Measurements from ENCODE around the gene ROR1. TPM values are rescaled to one million over a fixed set of nuclear protein-coding genes. Genes with fewer than 3 reads are reported as not detected.

ROR1 gene
- total and polyA plus RNA-seq, 2 donors (not counting 3 experiments of a cell fraction or from before 2014, with no cell fraction given): 2.6 to 3.5 TPM

DNA sequence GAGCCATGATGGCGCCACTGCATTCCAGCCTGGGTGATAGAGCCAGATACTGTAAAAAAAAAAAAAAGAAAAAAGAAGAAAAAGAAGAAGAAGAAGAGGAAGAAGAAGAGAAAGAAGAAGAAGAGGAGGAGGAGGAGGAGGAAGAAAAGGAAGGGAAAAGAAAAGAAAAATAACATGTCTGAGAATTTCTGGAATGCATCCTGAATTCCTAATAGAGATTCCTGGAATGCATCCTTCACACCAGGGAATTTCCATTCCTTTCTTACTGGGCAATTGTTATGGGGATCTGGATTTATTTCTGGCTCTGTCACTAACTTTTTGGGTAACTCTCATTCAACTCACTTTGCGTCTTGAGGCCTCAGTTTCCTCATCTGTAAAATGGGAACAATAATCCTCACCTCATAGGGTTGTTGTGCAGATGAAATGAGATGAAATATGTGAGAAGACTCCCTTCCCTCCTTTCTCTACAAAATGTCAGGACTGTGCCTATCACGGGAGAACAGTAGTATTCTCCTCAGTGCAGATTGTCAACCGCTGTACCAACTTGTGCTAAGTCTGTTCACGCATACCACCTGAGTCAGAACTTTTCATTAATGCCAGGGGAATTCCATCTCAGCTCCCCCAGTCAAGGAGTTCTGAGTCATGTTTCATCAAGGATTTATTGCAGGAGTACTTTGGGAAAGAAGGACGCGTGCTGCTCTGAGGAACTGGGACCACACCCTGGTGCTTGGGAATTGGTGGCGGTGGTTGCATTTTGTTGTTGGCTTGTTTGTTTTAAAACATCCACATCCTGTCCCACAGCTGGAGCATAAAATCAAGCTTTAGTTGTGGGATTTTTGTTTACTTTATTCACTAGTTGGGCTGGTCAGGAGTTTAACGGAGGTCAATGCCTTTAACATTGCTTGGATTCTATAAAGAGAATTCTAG is 42.4 kb upstream of the ROR1 start:
- BruUV-seq (replicated peaks): no TSS peak
- FAIRE-seq (peak; percentile 88), DNase-seq (ENCODE audit: low read depth, low spot score) (peak; percentile 88)
- Histone ChIP-seq H3K4me3 (replicated peaks in 1 of 3; ENCODE audit: insufficient read depth in 1 of 3, low read depth in 1 of 3, low read length in 3 of 3) (no peak overlapping the region), H3K79me2 (ENCODE audit: control insufficient read depth, insufficient read depth, low read length) (no peaks in the 10 kb centered on the region), H3K27me3 (ENCODE audit: control insufficient read depth in 2 of 2, insufficient read depth in 2 of 2, low read length in 2 of 2) (no peaks in the 10 kb centered on the region), H3K27ac (ENCODE audit: insufficient read depth, low read depth, low read length) (peak overlapping the region; percentile 69), H3K9me1 (replicated peaks; ENCODE audit: control insufficient read depth, extremely low read depth, insufficient read depth, low read length) (no peaks in the 10 kb centered on the region), H3K4me1 (ENCODE audit: control insufficient read depth, extremely low read depth, insufficient read depth, low read length) (peaks cover 12% of the 10 kb centered on the region), H2AFZ (ENCODE audit: low read depth, low read length) (no peak overlapping the region), H4K20me1 (replicated peaks; ENCODE audit: control insufficient read depth, extremely low read depth, insufficient read depth, low read length) (no peaks in the 10 kb centered on the region), H3K9me3 (replicated peaks; ENCODE audit: control insufficient read depth, insufficient read depth, low read length) (no peaks in the 10 kb centered on the region), H3K36me3 (ENCODE audit: control insufficient read depth in 2 of 2, extremely low read depth in 1 of 2, insufficient read depth in 2 of 2, low read length in 2 of 2) (no peaks in the 10 kb centered on the region), H3K4me2 (ENCODE audit: insufficient read depth, low read length) (peak overlapping the region; percentile 24), H3K9ac (replicated peaks; ENCODE audit: extremely low read depth, insufficient read depth, low read length) (peak overlapping the region; percentile 25)
- intact Hi-C loops (cut with micrococcal nuclease) (loop anchor here (1.0 to 2.0 kb wide), 5 partner anchors 15 to 44 kb away; no protein-coding TSS in a partner anchor), dilution Hi-C loops (cut with MboI; ENCODE audit: extremely low pct_ligation_motif_present, low sequenced_read_pairs) (no loop called here)
- TF ChIP-seq, protein P1, sequence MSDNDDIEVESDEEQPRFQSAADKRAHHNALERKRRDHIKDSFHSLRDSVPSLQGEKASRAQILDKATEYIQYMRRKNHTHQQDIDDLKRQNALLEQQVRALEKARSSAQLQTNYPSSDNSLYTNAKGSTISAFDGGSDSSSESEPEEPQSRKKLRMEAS (IDR thresholded peaks at IDR 0.05; ENCODE audit: insufficient read depth, insufficient read length): no peak
- TF ChIP-seq FOS (IDR thresholded peaks at IDR 0.05; ENCODE audit: borderline replicate concordance, insufficient read depth, low read length) (peak; percentile 66), POLR2AphosphoS5 (IDR thresholded peaks at IDR 0.05; ENCODE audit: insufficient read depth, low read depth, low read length) (peak; percentile 43), JUN (IDR thresholded peaks at IDR 0.05; ENCODE audit: borderline replicate concordance, insufficient read depth, insufficient read length, low read depth) (peak; percentile 43)
- POLR2A ChIA-PET: interaction anchor here (1.2 to 1.3 kb wide), 2 partner anchors 15 kb away, joined by 3 read pairs; no protein-coding TSS in a partner anchor
- CTCF ChIA-PET: interaction anchor here (0.6 to 3.0 kb wide), 8 partner anchors 12 to 766 kb away, joined by 3 to 18 read pairs (median 4); no protein-coding TSS in a partner anchor

- Histone ChIP-seq H2AFZ (ENCODE audit: low read depth, low read length) (no peak overlapping the region), H3K4me2 (ENCODE audit: insufficient read depth, low read length) (no peak overlapping the region), H4K20me1 (replicated peaks; ENCODE audit: control insufficient read depth, extremely low read depth, insufficient read depth, low read length) (no peaks in the 10 kb centered on the region), H3K79me2 (ENCODE audit: control insufficient read depth, insufficient read depth, low read length) (no peaks in the 10 kb centered on the region), H3K9ac (replicated peaks; ENCODE audit: extremely low read depth, insufficient read depth, low read length) (no peak overlapping the region), H3K9me3 (replicated peaks; ENCODE audit: control insufficient read depth, insufficient read depth, low read length) (no peaks in the 10 kb centered on the region), H3K9me1 (replicated peaks; ENCODE audit: control insufficient read depth, extremely low read depth, insufficient read depth, low read length) (no peaks in the 10 kb centered on the region), H3K4me3 (replicated peaks in 1 of 3; ENCODE audit: insufficient read depth in 1 of 3, low read depth in 1 of 3, low read length in 3 of 3) (no peak overlapping the region), H3K4me1 (ENCODE audit: control insufficient read depth, extremely low read depth, insufficient read depth, low read length) (peaks cover 12% of the 10 kb centered on the region), H3K27me3 (ENCODE audit: control insufficient read depth in 2 of 2, insufficient read depth in 2 of 2, low read length in 2 of 2) (no peaks in the 10 kb centered on the region), H3K27ac (ENCODE audit: insufficient read depth, low read depth, low read length) (peak overlapping the region; percentile 69), H3K36me3 (ENCODE audit: control insufficient read depth in 2 of 2, extremely low read depth in 1 of 2, insufficient read depth in 2 of 2, low read length in 2 of 2) (no peaks in the 10 kb centered on the region)
- DNase-seq (ENCODE audit: low read depth, low spot score): peak; percentile 42
- no peak for FAIRE-seq
- ChIA-PET CTCF (interaction anchor here (1.1 to 3.0 kb wide), 3 partner anchors 13 to 405 kb away, joined by 3 to 18 read pairs (median 5); no protein-coding TSS in a partner anchor), POLR2A (no interaction called here)
- TF ChIP-seq EZH2 (IDR thresholded peaks at IDR 0.05; ENCODE audit: borderline replicate concordance, low read depth, low read length, severe bottlenecking): no peak
- no peak for TF ChIP-seq POLR2A (IDR thresholded peaks at IDR 0.05; ENCODE audit: low read depth, low read length)
- no peak for TF ChIP-seq GATA2 (IDR thresholded peaks at IDR 0.05; ENCODE audit: insufficient read depth, insufficient read length, low read depth, low read length)
- no peak for TF ChIP-seq POLR2AphosphoS5 (IDR thresholded peaks at IDR 0.05; ENCODE audit: insufficient read depth, low read depth, low read length)
- TF ChIP-seq, protein P2, sequence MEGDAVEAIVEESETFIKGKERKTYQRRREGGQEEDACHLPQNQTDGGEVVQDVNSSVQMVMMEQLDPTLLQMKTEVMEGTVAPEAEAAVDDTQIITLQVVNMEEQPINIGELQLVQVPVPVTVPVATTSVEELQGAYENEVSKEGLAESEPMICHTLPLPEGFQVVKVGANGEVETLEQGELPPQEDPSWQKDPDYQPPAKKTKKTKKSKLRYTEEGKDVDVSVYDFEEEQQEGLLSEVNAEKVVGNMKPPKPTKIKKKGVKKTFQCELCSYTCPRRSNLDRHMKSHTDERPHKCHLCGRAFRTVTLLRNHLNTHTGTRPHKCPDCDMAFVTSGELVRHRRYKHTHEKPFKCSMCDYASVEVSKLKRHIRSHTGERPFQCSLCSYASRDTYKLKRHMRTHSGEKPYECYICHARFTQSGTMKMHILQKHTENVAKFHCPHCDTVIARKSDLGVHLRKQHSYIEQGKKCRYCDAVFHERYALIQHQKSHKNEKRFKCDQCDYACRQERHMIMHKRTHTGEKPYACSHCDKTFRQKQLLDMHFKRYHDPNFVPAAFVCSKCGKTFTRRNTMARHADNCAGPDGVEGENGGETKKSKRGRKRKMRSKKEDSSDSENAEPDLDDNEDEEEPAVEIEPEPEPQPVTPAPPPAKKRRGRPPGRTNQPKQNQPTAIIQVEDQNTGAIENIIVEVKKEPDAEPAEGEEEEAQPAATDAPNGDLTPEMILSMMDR (IDR thresholded peaks at IDR 0.05; ENCODE audit: extremely low read depth in 1 of 2, insufficient read depth in 1 of 2, low read depth in 1 of 2, low read length in 2 of 2): no peak
- no peak for TF ChIP-seq FOS (IDR thresholded peaks at IDR 0.05; ENCODE audit: borderline replicate concordance, insufficient read depth, low read length)
- TF ChIP-seq, protein P1 (IDR thresholded peaks at IDR 0.05; ENCODE audit: insufficient read depth, insufficient read length): no peak
- no peak for TF ChIP-seq JUN (IDR thresholded peaks at IDR 0.05; ENCODE audit: borderline replicate concordance, insufficient read depth, insufficient read length, low read depth)
- TF ChIP-seq MYC (IDR thresholded peaks at IDR 0.05; ENCODE audit: low read depth, low read length): no peak
- dilution Hi-C loops (cut with MboI; ENCODE audit: extremely low pct_ligation_motif_present, low sequenced_read_pairs) (no loop called here), intact Hi-C loops (cut with micrococcal nuclease) (no loop called here)
- no TSS peak for BruUV-seq (replicated peaks)
Observed at GRCh38 chr1:63732666-63733065, 41.2 kb upstream of the ROR1 start.

All from endothelial cell of umbilical vein (primary cell).